Effector memory CD4-positive, alpha-beta T cell (primary cell): ENCODE data around the gene FNBP1.
A peak's percentile ranks its signal among the peaks of the same experiment; 100 is the strongest.

ENCODE experiments used
- DNase-seq, 3 donors: peaks; one replicate each; pipeline ENCODE4 v3.0.0-alpha.2; 2020
- H3K27ac ChIP-seq: 2 replicates; pipeline ENCODE4 v1.7.0; 2013; ENCODE audit warnings: mild to moderate bottlenecking, low read length, moderate library complexity; ENCODE audit not compliant: insufficient read depth, poor library complexity, severe bottlenecking
- H3K27me3 ChIP-seq: replicated peaks from 2 replicates; pipeline ENCODE4 v1.7.0; 2013; ENCODE audit warnings: mild to moderate bottlenecking, low read length; ENCODE audit not compliant: insufficient read depth, control insufficient read depth, poor library complexity, severe bottlenecking
- H3K36me3 ChIP-seq: 2 replicates; pipeline ENCODE4 v1.7.0; 2013; ENCODE audit warnings: mild to moderate bottlenecking, low read length, moderate library complexity; ENCODE audit not compliant: control insufficient read depth, insufficient read depth
- H3K4me1 ChIP-seq: 2 replicates; pipeline ENCODE4 v1.7.0; 2013; ENCODE audit warnings: low read length, mild to moderate bottlenecking; ENCODE audit not compliant: control insufficient read depth, insufficient read depth, poor library complexity, severe bottlenecking
- H3K4me3 ChIP-seq: 2 replicates; pipeline ENCODE4 v1.7.0; 2013; ENCODE audit warnings: low read length, low read depth, mild to moderate bottlenecking; ENCODE audit not compliant: insufficient read depth, poor library complexity, severe bottlenecking
- H3K9me3 ChIP-seq: 2 replicates; pipeline ENCODE4 v1.7.0; 2013; ENCODE audit warnings: mild to moderate bottlenecking, low read length, moderate library complexity; ENCODE audit not compliant: control insufficient read depth

FNBP1 gene

DNA sequence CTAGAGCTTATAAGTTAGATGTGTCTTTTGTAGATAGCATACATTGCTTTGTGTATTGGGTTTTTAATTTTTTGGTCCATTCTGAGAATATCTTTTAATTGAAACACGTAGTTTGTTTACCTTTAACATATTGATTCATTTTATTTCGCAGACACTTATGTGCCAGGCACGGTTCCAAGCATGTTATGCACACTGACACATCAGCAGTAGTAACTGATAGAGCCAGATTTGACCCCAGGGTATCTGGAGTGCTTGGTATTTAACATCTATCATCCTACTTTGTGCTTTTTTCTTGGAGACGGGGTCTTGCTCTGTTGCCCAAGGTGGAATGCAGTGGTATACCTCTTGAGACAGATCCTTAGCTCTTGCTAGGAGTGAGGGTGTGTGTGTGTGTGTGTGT is 135.8 kb downstream of the FNBP1 start:
- Histone ChIP-seq H3K4me1 (no peaks in the 10 kb centered on the region), H3K27ac (no peak overlapping the region), H3K9me3 (no peaks in the 10 kb centered on the region), H3K4me3 (no peak overlapping the region), H3K36me3 (peaks cover 54% of the 10 kb centered on the region), H3K27me3 (no peaks in the 10 kb centered on the region)
- no peak for DNase-seq

- Histone ChIP-seq H3K27ac (no peak overlapping the region), H3K4me3 (no peak overlapping the region), H3K9me3 (no peaks in the 10 kb centered on the region), H3K36me3 (peaks cover 59% of the 10 kb centered on the region), H3K27me3 (no peaks in the 10 kb centered on the region), H3K4me1 (no peaks in the 10 kb centered on the region)
- DNase-seq = no peak
Observed at GRCh38 chr9:129906298-129906697, 136.7 kb downstream of the FNBP1 start.

- no peak overlapping the region for H3K4me3 ChIP-seq
- DNase-seq = no peak
- no peak overlapping the region for H3K27ac ChIP-seq
- H3K4me1 ChIP-seq = no peaks in the 10 kb centered on the region
- no peaks in the 10 kb centered on the region for H3K27me3 ChIP-seq
- peaks cover 66% of the 10 kb centered on the region for H3K36me3 ChIP-seq
- H3K9me3 ChIP-seq = no peaks in the 10 kb centered on the region
Observed at GRCh38 chr9:129904734-129905133, 138.3 kb downstream of the FNBP1 start.

- Histone ChIP-seq H3K36me3 (peaks cover 64% of the 10 kb centered on the region), H3K27me3 (no peaks in the 10 kb centered on the region), H3K4me1 (no peaks in the 10 kb centered on the region), H3K9me3 (no peaks in the 10 kb centered on the region), H3K27ac (no peak overlapping the region), H3K4me3 (no peak overlapping the region)
- no peak for DNase-seq
Observed at GRCh38 chr9:129902740-129903134, 140.3 kb downstream of the FNBP1 start.

DNA sequence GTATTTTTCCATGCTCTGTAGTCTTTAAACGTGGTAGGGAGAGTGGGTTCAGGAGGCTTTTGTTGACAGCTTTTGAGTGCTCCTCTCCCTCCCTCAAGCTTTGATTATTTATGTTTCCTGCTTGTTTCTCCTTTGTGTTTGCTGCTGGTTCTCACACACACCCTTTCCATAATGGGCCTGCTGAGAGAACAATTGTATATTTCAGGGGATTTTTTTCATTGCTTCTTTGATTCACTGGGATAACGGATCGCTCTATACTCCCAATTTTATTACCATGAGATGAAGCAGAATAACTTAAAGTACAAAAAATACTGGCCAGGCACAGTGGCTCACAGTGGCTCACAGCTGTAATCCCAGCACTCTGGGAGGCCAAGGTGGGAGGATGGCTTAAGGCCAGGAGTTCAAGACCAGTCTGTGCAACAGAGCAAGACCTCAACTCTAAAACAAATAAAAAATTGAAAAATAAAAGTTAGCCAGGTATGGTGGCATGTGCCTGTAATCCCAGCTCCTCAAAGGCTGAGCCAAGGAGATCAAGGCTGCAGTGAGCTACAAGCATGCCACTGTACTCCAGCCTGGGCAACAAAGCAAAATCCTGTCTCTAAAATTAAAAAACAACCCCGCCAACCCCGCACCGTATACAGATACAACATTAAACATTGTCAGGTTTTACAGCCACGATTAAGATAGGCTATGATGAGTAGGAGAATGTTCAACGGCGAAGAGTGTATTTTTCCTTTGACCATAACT is 140.8 kb downstream of the FNBP1 start:
- no peak overlapping the region for H3K4me3 ChIP-seq
- H3K36me3 ChIP-seq = peaks cover 61% of the 10 kb centered on the region
- H3K4me1 ChIP-seq = peaks cover under 1% of the 10 kb centered on the region
- no peak for DNase-seq
- H3K9me3 ChIP-seq = no peaks in the 10 kb centered on the region
- H3K27me3 ChIP-seq = no peaks in the 10 kb centered on the region
- H3K27ac ChIP-seq = peak overlapping the region; percentile 25

DNA sequence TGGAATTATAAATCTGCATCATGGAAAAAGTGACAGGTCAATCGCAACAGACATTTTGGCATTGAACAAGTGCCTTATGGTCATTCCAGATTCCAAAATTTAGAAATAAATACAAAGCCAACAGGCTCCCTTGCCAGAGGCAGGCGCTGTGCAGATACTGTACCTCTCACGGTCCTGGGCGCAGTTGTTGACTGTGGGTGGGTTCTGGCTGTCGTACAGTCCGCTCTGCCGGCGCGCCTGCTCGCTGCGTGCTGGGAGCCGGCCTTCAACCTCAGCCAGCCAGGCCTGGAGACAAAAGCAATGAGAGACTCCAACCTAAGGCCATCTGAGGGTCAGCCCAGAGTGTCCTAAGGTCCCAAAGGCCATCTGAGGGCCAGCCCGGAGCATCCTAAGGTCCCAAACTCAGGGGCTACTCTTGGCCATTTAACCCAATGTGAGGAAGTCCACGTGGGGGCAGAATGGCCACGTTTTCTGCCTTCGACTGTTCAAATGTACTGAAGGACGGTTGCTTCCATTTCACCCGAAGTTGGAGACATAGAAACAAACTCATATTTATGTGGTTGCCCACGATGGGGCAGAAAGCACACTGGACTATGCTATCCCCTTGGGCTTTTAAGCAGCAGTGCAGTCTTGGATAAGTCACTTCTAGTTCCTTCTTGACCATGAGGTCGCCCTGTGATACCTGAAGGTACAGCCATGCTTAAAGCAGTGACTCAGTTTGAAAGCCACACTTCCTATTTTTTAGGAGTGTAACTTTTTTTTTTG is 142.5 kb downstream of the FNBP1 start:
- Histone ChIP-seq H3K27me3 (no peaks in the 10 kb centered on the region), H3K4me1 (peaks cover 13% of the 10 kb centered on the region), H3K4me3 (no peak overlapping the region), H3K27ac (peak overlapping the region; percentile 28), H3K36me3 (peaks cover 57% of the 10 kb centered on the region), H3K9me3 (no peaks in the 10 kb centered on the region)
- DNase-seq = no peak

- H3K4me3 ChIP-seq = no peak overlapping the region
- no peak for DNase-seq
- H3K36me3 ChIP-seq = peaks cover 61% of the 10 kb centered on the region
- no peaks in the 10 kb centered on the region for H3K27me3 ChIP-seq
- peak overlapping the region; percentile 29 for H3K27ac ChIP-seq
- no peaks in the 10 kb centered on the region for H3K9me3 ChIP-seq
- H3K4me1 ChIP-seq = peaks cover 21% of the 10 kb centered on the region
Observed at GRCh38 chr9:129899620-129900019, 143.4 kb downstream of the FNBP1 start.

- DNase-seq = no peak
- Histone ChIP-seq H3K9me3 (no peaks in the 10 kb centered on the region), H3K27me3 (no peaks in the 10 kb centered on the region), H3K36me3 (peaks cover 56% of the 10 kb centered on the region), H3K4me3 (no peak overlapping the region), H3K27ac (peak overlapping the region; percentile 13), H3K4me1 (peaks cover 32% of the 10 kb centered on the region)
Observed at GRCh38 chr9:129898185-129898584, 144.8 kb downstream of the FNBP1 start.

DNA sequence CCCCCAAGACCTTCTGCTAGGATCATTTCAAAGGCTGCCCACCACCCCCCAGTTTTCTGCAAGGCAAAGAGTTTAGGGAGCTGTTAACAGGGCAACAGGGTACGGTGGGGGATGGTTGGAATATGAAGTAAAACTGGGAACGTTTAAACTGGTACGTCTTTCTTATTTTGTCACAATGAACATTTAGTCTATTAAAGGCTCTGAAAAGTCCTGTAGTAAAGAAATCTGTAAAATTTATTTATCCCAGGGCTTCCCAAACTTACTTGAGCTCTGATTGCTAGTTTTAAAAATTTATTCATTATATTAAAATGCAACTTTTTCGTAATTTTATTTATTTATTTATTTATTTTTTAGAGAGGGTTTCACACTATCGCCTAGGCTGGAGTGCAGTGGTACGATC is 145.7 kb downstream of the FNBP1 start:
- DNase-seq = no peak
- peaks cover 41% of the 10 kb centered on the region for H3K4me1 ChIP-seq
- H3K36me3 ChIP-seq = peaks cover 48% of the 10 kb centered on the region
- no peaks in the 10 kb centered on the region for H3K27me3 ChIP-seq
- no peak overlapping the region for H3K4me3 ChIP-seq
- H3K9me3 ChIP-seq = no peaks in the 10 kb centered on the region
- H3K27ac ChIP-seq = no peak overlapping the region
